Parathyroid adenoma (tissue), 2 donors: ENCODE measurements around the gene TFPT.
A peak's percentile ranks its signal among the peaks of the same experiment; 100 is the strongest.

Source experiments
- H2AFZ ChIP-seq: fragments of 300-600 bp; sonication (generic); one replicate; pipeline ENCODE4 v1.7.0; 2017; ENCODE audit warnings: antibody characterized with exemption, mild to moderate bottlenecking
- H3K27ac ChIP-seq: fragments of 300-600 bp; sonication (generic); one replicate; pipeline ENCODE4 v1.7.0; 2017
- H3K27me3 ChIP-seq: fragments of 300-600 bp; sonication (generic); one replicate; pipeline ENCODE4 v1.7.0; 2017; ENCODE audit warnings: low read length; ENCODE audit not compliant: control insufficient read depth, insufficient read depth
- H3K36me3 ChIP-seq: fragments of 300-600 bp; sonication (generic); one replicate; pipeline ENCODE4 v1.7.0; 2017; ENCODE audit warnings: low read length; ENCODE audit not compliant: control insufficient read depth, insufficient read depth
- H3K4me1 ChIP-seq: fragments of 300-600 bp; sonication (generic); one replicate; pipeline ENCODE4 v1.7.0; 2017; ENCODE audit warnings: control low read depth
- H3K4me2 ChIP-seq: fragments of 300-600 bp; sonication (generic); one replicate; pipeline ENCODE4 v1.7.0; 2017; ENCODE audit warnings: low read length
- H3K4me3 ChIP-seq: fragments of 300-600 bp; sonication (generic); one replicate; pipeline ENCODE4 v1.7.0; 2017; ENCODE audit warnings: low read depth, low read length
- H3K79me2 ChIP-seq: fragments of 300-600 bp; sonication (generic); one replicate; pipeline ENCODE4 v1.7.0; 2017; ENCODE audit warnings: control low read depth
- H3K9ac ChIP-seq: fragments of 300-600 bp; sonication (generic); one replicate; pipeline ENCODE4 v1.7.0; 2017; ENCODE audit warnings: mild to moderate bottlenecking
- H3K9me3 ChIP-seq: fragments of 300-600 bp; sonication (generic); one replicate; pipeline ENCODE4 v1.7.0; 2017; ENCODE audit warnings: low read length; ENCODE audit not compliant: control insufficient read depth
- CTCF ChIP-seq: fragments of 300-600 bp; sonication (generic); IDR thresholded peaks from one replicate; pipeline ENCODE4 v1.7.0; 2017; ENCODE audit warnings: antibody characterized with exemption, mild to moderate bottlenecking
- donor health status: primary hyperparathyroidism.

TFPT gene

DNA sequence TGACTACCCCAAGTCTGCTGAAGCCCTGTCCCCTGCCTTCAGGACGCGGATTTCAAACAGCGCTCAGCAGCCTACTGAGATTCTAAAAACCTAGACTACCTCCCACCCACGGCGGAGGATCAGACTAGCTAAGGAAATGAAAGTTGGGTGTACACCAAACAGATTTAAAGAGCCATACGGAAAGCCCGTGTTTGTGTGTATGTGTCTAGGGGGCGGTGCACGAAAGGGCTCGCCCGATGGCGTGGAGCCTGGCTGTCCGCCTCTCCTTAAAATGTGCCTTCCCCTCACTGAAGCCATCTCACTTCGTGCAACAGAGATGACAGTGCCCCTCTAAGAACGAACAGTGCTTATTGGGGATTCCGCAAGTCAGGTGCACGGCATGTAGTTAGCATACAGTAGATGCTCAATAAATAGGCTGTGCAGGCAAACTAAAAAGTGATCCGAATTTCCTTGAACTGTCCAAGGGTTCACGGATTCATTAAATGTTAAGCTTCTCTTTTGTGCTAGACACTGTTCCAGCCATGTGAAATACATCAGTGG lies 43.4 kb upstream of the TFPT start:
- peaks cover 3% of the 10 kb centered on the region for H3K79me2 ChIP-seq
- H3K27me3 ChIP-seq, result no peaks in the 10 kb centered on the region
- peak overlapping the region; percentile 68 for H3K4me2 ChIP-seq
- peak overlapping the region; percentile 40 for H3K9ac ChIP-seq
- H2AFZ ChIP-seq, result peak overlapping the region; percentile 95
- peak overlapping the region; percentile 95 for H3K27ac ChIP-seq
- no peaks in the 10 kb centered on the region for H3K36me3 ChIP-seq
- H3K4me1 ChIP-seq, result peaks cover 13% of the 10 kb centered on the region
- H3K9me3 ChIP-seq, result no peaks in the 10 kb centered on the region
- no peak for TF ChIP-seq CTCF
- peak overlapping the region; percentile 88 for H3K4me3 ChIP-seq

DNA sequence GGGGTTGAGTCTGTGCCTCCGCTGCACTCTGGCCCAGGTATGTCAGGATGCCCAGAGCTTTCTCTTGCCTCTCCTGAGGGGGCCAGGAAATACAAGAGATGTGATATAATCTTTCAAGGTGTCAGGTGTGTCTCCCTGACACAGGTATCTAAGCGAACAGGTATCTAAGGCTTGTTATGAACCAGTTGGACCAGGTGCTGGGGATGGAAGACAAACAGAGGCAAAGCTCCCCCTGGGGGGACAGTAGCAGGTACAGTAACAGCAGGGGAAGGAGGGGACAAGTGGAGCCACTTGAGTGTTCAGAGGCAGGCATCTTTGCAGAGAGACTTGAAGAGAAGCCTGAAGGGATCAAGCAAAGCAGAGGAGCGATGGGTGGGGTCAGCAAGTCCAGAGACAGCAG lies 41.5 kb upstream of the TFPT start:
- H2AFZ ChIP-seq, result no peak overlapping the region
- no peak overlapping the region for H3K4me3 ChIP-seq
- H3K9me3 ChIP-seq, result no peaks in the 10 kb centered on the region
- no peak overlapping the region for H3K27ac ChIP-seq
- H3K9ac ChIP-seq, result no peak overlapping the region
- no peaks in the 10 kb centered on the region for H3K36me3 ChIP-seq
- no peak for TF ChIP-seq CTCF
- H3K4me1 ChIP-seq, result peaks cover 13% of the 10 kb centered on the region
- no peaks in the 10 kb centered on the region for H3K27me3 ChIP-seq
- no peak overlapping the region for H3K4me2 ChIP-seq
- peaks cover 3% of the 10 kb centered on the region for H3K79me2 ChIP-seq

DNA sequence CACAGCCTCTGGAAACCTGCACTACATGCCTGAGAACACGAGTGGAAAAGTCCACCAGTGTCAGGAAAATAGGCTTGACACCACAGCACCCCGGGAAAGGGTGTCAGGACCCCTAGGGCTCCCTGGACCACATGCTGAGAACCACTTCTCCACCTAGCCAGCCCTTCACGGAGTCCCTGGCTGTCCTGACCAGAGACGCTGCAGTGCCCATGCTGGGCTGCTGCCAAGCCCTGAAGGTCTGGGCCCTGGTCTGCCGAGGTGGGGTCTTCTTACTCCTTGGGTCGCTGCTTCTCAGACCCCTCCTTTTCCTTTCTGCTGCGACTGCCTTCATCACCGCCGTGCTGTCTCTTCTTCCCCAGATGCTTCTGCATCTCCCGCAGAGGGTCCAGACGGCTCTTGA lies 41.0 kb upstream of the TFPT start:
- Histone ChIP-seq H3K27ac (no peak overlapping the region), H3K27me3 (no peaks in the 10 kb centered on the region), H3K4me2 (no peak overlapping the region), H3K79me2 (peaks cover 3% of the 10 kb centered on the region), H3K9me3 (no peaks in the 10 kb centered on the region), H3K4me3 (no peak overlapping the region), H3K9ac (no peak overlapping the region), H3K4me1 (peaks cover 13% of the 10 kb centered on the region), H3K36me3 (no peaks in the 10 kb centered on the region), H2AFZ (no peak overlapping the region)
- TF ChIP-seq CTCF, result no peak

- no peak overlapping the region for H3K9ac ChIP-seq
- H3K36me3 ChIP-seq, result no peaks in the 10 kb centered on the region
- H3K4me3 ChIP-seq, result no peak overlapping the region
- H3K4me1 ChIP-seq, result peaks cover 12% of the 10 kb centered on the region
- no peak overlapping the region for H3K27ac ChIP-seq
- peaks cover 3% of the 10 kb centered on the region for H3K79me2 ChIP-seq
- no peaks in the 10 kb centered on the region for H3K27me3 ChIP-seq
- H2AFZ ChIP-seq, result no peak overlapping the region
- H3K9me3 ChIP-seq, result no peaks in the 10 kb centered on the region
- no peak overlapping the region for H3K4me2 ChIP-seq
- TF ChIP-seq CTCF, result no peak
Observed at GRCh38 chr19:54155694-54156093, 40.2 kb upstream of the TFPT start.

DNA sequence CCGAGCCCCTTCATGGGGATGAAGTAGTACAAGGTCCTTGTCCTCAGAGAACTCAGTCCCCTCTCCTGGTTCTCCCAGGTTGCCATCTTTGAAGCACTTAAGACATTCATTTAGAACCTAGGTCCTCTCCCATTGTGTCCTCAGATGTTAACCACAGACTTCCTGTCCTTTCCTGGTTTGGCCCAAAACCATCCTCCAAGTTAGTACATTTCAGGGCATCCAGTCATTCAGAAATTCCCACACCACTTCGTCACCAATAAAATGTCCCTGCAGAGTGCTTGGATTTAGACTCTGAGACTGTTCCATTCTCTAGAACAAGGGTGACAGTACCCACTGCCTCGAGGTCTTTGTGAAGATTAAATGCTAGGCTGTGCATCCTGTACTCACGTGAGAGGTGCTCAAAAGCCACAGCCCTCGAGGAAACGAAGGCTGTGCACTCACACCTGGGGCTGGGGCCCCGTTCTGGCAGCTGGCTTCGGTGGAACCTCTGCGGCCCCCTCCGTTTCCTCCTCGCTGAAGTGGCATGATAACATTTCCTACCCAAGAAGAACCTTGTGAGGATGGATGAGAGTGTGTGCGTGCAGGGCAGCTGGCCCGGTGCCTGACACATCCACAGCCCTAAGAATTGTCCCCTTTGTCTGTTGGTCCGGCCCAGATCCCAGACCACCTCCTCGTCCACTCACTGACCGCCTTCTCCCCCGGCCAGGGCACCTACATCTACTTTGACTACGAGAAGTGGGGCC lies 39.3 kb upstream of the TFPT start:
- Histone ChIP-seq H3K4me3 (no peak overlapping the region), H3K4me1 (peaks cover 5% of the 10 kb centered on the region), H2AFZ (no peak overlapping the region), H3K27me3 (no peaks in the 10 kb centered on the region), H3K36me3 (no peaks in the 10 kb centered on the region), H3K4me2 (no peak overlapping the region), H3K27ac (no peak overlapping the region), H3K9me3 (no peaks in the 10 kb centered on the region), H3K79me2 (peaks cover 3% of the 10 kb centered on the region), H3K9ac (no peak overlapping the region)
- no peak for TF ChIP-seq CTCF
